GM13977 (cell line): ENCODE results near the gene OXSR1.
A peak's percentile ranks its signal among the peaks of the same experiment; 100 is the strongest.
"Not testable (repeated sequence)": the region's sequence is repeated elsewhere in the genome, so short reads cannot be mapped to it uniquely, and the experiment has no call there.

Experiments used
- DNase-seq: peaks from one replicate; pipeline ENCODE4 v3.0.0; 2012; ENCODE audit warnings: low spot score
- in situ Hi-C: fragments of 300-500 bp; cut with MboI; formaldehyde crosslinking; loops from one replicate; pipeline ENCODE4 v1.12.0; 2022; ENCODE audit warnings: low sequenced_read_pairs, low pct_unique_long_range_greater_than_20kb, mixed read lengths, inconsistent platforms; ENCODE audit not compliant: unreplicated experiment
- TF ChIP-seq, protein P1 (sequence below): IDR thresholded peaks from 2 replicates; pipeline ENCODE4 v1.5.1; 2012; ENCODE audit warnings: mild to moderate bottlenecking, control low read depth; ENCODE audit not compliant: insufficient read depth; ENCODE audit errors: extremely low read depth, missing control alignments

OXSR1 gene

DNA sequence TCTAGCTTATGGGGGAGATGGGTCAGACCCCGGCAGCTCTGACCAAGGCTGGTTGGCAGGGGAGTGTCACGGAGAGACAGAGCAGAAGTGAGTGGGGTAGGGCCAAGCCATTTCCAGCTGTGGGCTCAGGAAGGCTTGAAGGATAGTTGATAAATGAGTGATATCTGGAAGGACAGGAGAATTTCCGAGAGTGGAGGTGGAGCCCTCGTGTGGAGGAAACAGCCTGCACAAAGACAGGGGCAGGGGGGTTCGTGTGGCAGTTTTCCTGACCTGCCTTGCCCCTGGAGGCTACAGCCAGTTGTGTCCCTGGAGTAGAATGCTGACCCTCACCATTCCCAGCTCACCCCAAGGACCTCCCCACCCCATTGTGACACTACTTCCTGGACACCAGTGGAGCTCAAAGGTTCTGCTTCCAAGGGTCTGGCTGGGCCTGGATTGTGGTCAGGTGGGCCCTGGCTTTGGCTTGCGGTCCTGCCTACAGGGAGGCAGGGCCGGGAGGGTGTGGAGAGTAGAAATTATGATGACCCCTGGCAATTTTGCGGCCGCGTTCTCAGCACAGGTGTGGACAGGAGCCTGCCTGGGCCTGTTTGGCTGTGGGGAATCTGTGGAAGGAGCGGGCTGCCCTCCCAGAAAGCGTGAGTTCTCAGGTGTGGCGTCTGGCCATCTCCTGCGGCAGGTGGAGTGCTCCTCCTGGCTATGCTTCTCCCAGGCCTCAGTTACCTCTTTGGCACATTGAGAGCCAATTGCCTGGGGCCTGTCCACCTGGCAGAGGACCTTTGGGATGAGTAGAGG, 116.8 kb downstream of the OXSR1 start, which contains the start of gene SLC22A14:
TSS of gene SLC22A14 (plus strand) at position 400 of the 792 bp plus-strand sequence. CDS start 23,733 bp downstream, outside the sequence.
- in situ Hi-C loops, result no loop called here

GRCh38 chr3:38283810-38284755, 118.7 kb downstream of the OXSR1 start:
- no peak for DNase-seq
- in situ Hi-C loops, result no loop called here
- TF ChIP-seq, protein P1, sequence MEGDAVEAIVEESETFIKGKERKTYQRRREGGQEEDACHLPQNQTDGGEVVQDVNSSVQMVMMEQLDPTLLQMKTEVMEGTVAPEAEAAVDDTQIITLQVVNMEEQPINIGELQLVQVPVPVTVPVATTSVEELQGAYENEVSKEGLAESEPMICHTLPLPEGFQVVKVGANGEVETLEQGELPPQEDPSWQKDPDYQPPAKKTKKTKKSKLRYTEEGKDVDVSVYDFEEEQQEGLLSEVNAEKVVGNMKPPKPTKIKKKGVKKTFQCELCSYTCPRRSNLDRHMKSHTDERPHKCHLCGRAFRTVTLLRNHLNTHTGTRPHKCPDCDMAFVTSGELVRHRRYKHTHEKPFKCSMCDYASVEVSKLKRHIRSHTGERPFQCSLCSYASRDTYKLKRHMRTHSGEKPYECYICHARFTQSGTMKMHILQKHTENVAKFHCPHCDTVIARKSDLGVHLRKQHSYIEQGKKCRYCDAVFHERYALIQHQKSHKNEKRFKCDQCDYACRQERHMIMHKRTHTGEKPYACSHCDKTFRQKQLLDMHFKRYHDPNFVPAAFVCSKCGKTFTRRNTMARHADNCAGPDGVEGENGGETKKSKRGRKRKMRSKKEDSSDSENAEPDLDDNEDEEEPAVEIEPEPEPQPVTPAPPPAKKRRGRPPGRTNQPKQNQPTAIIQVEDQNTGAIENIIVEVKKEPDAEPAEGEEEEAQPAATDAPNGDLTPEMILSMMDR, result no peak

More for the DNA sequence above, 116.8 kb downstream of the OXSR1 start, which contains the start of gene SLC22A14:
- TF ChIP-seq, protein P1, result no peak
- DNase-seq, result peak; percentile 23

DNA sequence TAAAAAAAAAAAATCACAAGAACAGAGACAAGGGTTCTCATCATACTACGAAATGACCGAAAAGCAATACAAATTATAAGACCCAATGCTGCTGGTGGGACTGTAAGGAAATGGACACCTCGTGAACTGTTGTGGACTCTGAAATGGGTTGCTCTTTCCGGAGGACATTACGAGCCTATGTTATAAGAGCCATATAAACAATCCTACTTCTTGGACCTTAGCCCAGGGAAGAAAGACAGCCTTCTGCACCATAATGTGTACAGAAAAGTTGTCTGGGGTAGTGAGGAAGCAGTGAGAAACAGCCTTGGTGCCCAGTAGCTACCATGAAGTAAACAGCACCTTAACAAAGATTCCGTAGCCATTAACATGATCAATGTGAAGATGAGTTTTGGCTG, 119.4 kb downstream of the OXSR1 start:
- in situ Hi-C loops, result no loop called here
- no peak for DNase-seq
- TF ChIP-seq, protein P1, result no peak

DNA sequence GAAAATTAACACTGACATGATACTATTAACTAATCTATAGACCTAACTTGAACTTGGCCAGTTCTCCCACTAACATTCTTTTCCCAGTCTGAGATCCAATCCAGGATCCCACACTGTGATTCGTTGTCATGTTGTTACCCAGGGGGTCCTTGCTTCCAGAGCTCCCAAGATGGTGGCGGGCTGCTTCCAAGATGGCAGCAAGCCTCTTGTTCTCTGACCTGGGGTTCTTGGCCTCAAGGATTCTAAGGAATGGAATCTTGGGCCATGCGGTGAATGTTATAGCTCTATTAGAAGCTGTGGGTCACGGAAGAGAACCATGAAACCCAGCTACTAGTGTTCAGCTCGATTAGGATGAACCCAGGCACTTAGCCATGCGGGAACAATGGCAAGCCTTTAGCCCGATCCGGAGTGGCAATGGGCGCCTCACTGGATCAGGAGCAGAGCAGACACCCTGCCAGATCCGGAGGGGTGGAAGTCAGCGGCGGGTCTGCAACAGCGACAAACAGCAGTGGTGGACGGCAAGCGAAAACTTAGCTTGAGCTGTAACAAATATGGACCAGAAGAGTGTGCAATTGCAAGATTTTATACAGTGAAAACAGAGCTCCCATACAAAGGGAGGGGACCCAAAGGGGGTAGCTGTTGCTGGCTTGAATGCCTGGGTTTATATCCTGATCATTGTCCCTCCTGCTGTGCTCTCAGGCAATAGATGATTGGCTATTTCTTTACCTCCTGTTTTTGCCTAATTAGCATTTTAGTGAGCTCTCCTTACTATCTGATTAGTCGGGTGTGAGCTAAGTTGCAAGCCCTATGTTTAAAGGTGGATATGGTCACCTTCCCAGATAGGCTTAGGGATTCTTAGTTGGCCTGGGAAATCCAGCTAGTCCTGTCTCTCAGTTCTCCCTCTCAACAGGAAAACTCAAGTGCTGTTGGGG, 124.2 kb downstream of the OXSR1 start:
- DNase-seq, in situ Hi-C loops: not testable (repeated sequence)

DNA sequence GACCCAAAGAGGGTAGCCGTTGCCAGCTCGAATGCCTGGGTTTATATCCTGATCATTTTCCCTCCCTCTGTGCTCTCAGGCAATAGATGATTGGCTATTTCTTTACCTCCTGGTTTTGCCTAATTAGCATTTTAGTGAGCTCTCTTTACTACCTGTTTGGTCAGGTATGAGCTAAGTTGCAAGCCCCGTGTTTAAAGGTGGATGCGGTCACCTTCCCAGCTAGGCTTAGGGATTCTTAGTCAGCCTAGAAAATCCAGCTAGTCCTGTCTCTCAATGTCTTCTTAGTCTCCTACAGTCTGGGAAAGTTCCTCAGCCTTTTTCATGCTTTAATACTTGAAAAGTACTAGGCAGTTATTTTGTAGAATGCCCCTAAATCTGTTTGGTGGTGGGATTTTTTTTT, 131.7 kb downstream of the OXSR1 start:
- DNase-seq, in situ Hi-C loops: not testable (repeated sequence)

- TF ChIP-seq, protein P1, result no peak
- in situ Hi-C loops, result no loop called here
- no peak for DNase-seq
Measured at GRCh38 chr3:38297537-38297936, 132.2 kb downstream of the OXSR1 start.
